Tibial nerve (tissue), 4 donors: ENCODE measurements around the gene PSPH. TPM values are rescaled to one million over a fixed set of nuclear protein-coding genes. Genes with fewer than 3 reads are reported as not detected.
"Not testable (repeated sequence)": the region's sequence is repeated elsewhere in the genome, so short reads cannot be mapped to it uniquely, and the experiment has no call there.

Experiments used
- DNase-seq, 2 donors: peaks; one replicate each; pipeline ENCODE4 v3.0.0-alpha.2; 2019; ENCODE audit warnings: low spot score in 2 of 2
- H3K27ac ChIP-seq, 4 donors: fragments of 200-600 bp; sonication (generic) in 3 of 4; one replicate each; pipeline ENCODE4 v1.5.1; 2017 to 2019; ENCODE audit warnings: mild to moderate bottlenecking in 1 of 4
- H3K27me3 ChIP-seq, 2 donors: fragments of 200-600 bp; sonication (generic) in 1 of 2; one replicate each; pipeline versions ENCODE4 v1.5.1 to v1.6.0; 2017 to 2019
- H3K36me3 ChIP-seq, 3 donors: fragments of 200-600 bp; sonication (generic); one replicate each; pipeline ENCODE4 v1.5.1; 2018 to 2019
- H3K4me1 ChIP-seq, 4 donors: fragments of 200-600 bp; sonication (generic) in 3 of 4; one replicate each; pipeline ENCODE4 v1.5.1; 2017 to 2019
- H3K4me3 ChIP-seq, 4 donors: fragments of 200-600 bp; sonication (generic) in 3 of 4; one replicate each; pipeline ENCODE4 v1.5.1; 2017 to 2019; ENCODE audit warnings: mild to moderate bottlenecking in 1 of 4, moderate library complexity in 1 of 4
- H3K9me3 ChIP-seq, 4 donors: fragments of 200-600 bp; sonication (generic) in 3 of 4; one replicate each; pipeline ENCODE4 v1.5.1; 2017 to 2019
- EP300 ChIP-seq, 2 donors: sonication (generic); formaldehyde crosslinking; IDR thresholded peaks; one replicate each; pipeline ENCODE4 v1.6.1; 2017; ENCODE audit warnings: antibody characterized with exemption in 2 of 2, mild to moderate bottlenecking in 1 of 2
- POLR2A ChIP-seq, 2 donors: fragments of 450-650 bp; IDR thresholded peaks; one replicate each; pipeline ENCODE4 v1.6.1; 2017; ENCODE audit warnings: antibody characterized with exemption in 2 of 2, mild to moderate bottlenecking in 2 of 2, moderate library complexity in 2 of 2
- WGBS, 2 donors: methylation state at CpG; one replicate each; pipeline ENCODE4 v1.1.5; 2018; 5-methylcytosine and 5-hydroxymethylcytosine counted together
- total RNA-seq, 4 donors: library from RNA; depleted of rRNA; stranded (reverse); fragments of >200 nt; gene quantifications; one replicate each; pipeline ENCODE4 v1.1.0, GENCODE V29; 2016
- TF ChIP-seq, protein P1 (sequence below), 5 experiments: fragments of 200-600 bp in 3 of 5; fragments of 450-650 bp in 2 of 5; sonication (generic) in 3 of 5; IDR thresholded peaks; one replicate each; pipeline ENCODE4 v1.5.1; 2016 to 2019; ENCODE audit warnings: antibody characterized with exemption in 5 of 5, mild to moderate bottlenecking in 3 of 5, moderate library complexity in 2 of 5

Gene PSPH
- total RNA-seq, 4 donors from 2014 or later: 14.9 to 39.8 (median 25.1) TPM

DNA sequence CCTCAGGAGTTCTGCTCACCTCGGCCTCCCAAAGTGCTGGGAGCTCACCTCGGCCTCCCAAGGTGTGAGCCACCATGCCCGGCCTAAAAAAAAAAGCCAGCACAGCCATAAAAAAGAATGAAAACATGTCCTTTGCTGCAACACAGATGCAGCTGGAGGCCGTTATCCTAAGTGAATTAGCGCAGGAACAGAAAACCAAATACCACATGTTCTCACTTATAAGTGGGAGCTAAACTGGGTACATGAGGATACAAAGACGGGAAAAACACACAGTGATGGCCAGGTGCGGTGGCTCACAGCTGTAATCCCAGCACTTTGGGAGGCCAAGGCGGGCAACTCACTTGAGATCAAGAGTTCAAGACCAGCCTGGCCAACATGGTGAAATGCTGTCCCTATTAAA is 20.9 kb downstream of the PSPH start:
- H3K4me1 ChIP-seq: peaks cover 0 to 7% (median 3%) of the 10 kb centered on the region in 4 donors
- no peaks in the 10 kb centered on the region for H3K27me3 ChIP-seq
- H3K27ac ChIP-seq: no peak overlapping the region
- H3K36me3 ChIP-seq: peaks cover 0 to 38% (median 0%) of the 10 kb centered on the region in 3 donors
- TF ChIP-seq, protein P1, sequence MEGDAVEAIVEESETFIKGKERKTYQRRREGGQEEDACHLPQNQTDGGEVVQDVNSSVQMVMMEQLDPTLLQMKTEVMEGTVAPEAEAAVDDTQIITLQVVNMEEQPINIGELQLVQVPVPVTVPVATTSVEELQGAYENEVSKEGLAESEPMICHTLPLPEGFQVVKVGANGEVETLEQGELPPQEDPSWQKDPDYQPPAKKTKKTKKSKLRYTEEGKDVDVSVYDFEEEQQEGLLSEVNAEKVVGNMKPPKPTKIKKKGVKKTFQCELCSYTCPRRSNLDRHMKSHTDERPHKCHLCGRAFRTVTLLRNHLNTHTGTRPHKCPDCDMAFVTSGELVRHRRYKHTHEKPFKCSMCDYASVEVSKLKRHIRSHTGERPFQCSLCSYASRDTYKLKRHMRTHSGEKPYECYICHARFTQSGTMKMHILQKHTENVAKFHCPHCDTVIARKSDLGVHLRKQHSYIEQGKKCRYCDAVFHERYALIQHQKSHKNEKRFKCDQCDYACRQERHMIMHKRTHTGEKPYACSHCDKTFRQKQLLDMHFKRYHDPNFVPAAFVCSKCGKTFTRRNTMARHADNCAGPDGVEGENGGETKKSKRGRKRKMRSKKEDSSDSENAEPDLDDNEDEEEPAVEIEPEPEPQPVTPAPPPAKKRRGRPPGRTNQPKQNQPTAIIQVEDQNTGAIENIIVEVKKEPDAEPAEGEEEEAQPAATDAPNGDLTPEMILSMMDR (IDR thresholded peaks at IDR 0.05): no peak
- TF ChIP-seq EP300 (IDR thresholded peaks at IDR 0.05): no peak
- no peak overlapping the region for H3K4me3 ChIP-seq
- WGBS, 2 donors: 90 to 91% methylated on average over 8 of the region's 8 CpGs
- no peak for DNase-seq
- H3K9me3 ChIP-seq: no peaks in the 10 kb centered on the region

- no peak overlapping the region for H3K4me3 ChIP-seq
- no peak for DNase-seq
- TF ChIP-seq EP300 (IDR thresholded peaks at IDR 0.05) (no peak), POLR2A (IDR thresholded peaks at IDR 0.05) (no peak)
- TF ChIP-seq, protein P1 (IDR thresholded peaks at IDR 0.05): no peak
- 90 to 92% methylated on average over 9 of the region's 9 CpGs for WGBS, 2 donors
- no peaks in the 10 kb centered on the region for H3K27me3 ChIP-seq
- no peak overlapping the region for H3K27ac ChIP-seq
- H3K9me3 ChIP-seq: no peaks in the 10 kb centered on the region
- H3K4me1 ChIP-seq: peaks cover 0 to 7% (median 3%) of the 10 kb centered on the region in 4 donors
- H3K36me3 ChIP-seq: peaks cover 0 to 47% (median 0%) of the 10 kb centered on the region in 3 donors
Measured at GRCh38 chr7:56028942-56029630, 22.2 kb downstream of the PSPH start.

DNA sequence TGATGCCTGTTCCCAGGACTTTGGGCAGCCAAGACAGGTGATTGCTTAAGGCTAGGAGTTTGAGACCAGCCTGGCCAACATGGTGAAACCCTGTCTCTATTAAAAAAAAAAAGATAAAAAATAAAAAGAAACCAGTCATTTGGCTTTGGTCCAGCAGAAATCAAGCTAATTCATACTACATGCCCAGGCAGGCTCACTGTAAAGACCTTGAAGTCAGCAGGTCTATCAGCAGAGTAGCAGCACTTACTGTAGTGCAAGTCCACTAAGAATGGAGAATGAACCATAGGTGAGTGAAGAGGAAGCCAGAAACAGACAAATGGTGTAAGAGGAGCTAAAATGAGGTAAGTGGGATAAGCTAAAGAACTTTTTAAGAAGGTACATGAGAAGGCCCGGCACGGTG is 24.7 kb downstream of the PSPH start:
- Histone ChIP-seq H3K27me3 (no peaks in the 10 kb centered on the region), H3K36me3 (peaks cover 0 to 53% (median 0%) of the 10 kb centered on the region in 3 donors), H3K9me3 (no peaks in the 10 kb centered on the region), H3K4me1 (no peaks in the 10 kb centered on the region), H3K4me3 (no peak overlapping the region), H3K27ac (no peak overlapping the region)
- no peak for DNase-seq
- TF ChIP-seq POLR2A (IDR thresholded peaks at IDR 0.05) (no peak), EP300 (IDR thresholded peaks at IDR 0.05) (no peak)
- TF ChIP-seq, protein P1 (IDR thresholded peaks at IDR 0.05): no peak
- WGBS, 2 donors: 73 to 92% methylated on average over 2 of the region's 2 CpGs

GRCh38 chr7:56023500-56023899 is 27.7 kb downstream of the PSPH start:
- Histone ChIP-seq H3K27me3 (no peaks in the 10 kb centered on the region), H3K9me3 (no peaks in the 10 kb centered on the region), H3K4me3 (no peak overlapping the region), H3K27ac (no peak overlapping the region), H3K4me1 (no peaks in the 10 kb centered on the region), H3K36me3 (peaks cover 0 to 53% (median 0%) of the 10 kb centered on the region in 3 donors)
- no peak for DNase-seq
- TF ChIP-seq EP300 (IDR thresholded peaks at IDR 0.05) (no peak), POLR2A (IDR thresholded peaks at IDR 0.05) (no peak)
- TF ChIP-seq, protein P1 (IDR thresholded peaks at IDR 0.05): no peak

DNA sequence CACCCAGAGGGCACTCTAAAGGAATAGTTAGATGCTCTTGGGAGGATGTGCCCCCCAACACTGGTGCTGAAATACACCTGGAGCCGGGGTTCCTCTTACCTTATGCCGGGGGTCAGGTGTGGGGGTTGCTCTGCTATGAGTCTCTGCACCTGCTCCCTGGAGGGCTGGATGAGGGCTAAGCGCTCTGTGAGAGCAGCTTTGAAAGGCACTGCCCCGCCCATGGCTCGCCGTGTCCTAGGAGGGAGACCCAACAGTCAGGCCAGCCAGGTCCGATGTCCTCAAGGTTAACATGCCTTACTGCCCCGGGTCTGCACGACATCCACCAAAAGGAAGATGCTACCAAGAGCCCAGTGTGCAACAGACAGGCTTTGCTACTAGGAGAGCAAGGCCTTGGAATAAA is 31.7 kb downstream of the PSPH start:
- TF ChIP-seq, protein P1 (IDR thresholded peaks at IDR 0.05): no peak
- no peak for TF ChIP-seq POLR2A (IDR thresholded peaks at IDR 0.05)
- no peak for TF ChIP-seq EP300 (IDR thresholded peaks at IDR 0.05)
- WGBS, 2 donors: 78 to 82% methylated on average over 9 of the region's 9 CpGs
- H3K27me3 ChIP-seq: no peaks in the 10 kb centered on the region
- no peak overlapping the region for H3K27ac ChIP-seq
- peaks cover 0 to 73% (median 0%) of the 10 kb centered on the region in 3 donors for H3K36me3 ChIP-seq
- H3K4me1 ChIP-seq: no peaks in the 10 kb centered on the region
- no peak overlapping the region for H3K4me3 ChIP-seq
- no peaks in the 10 kb centered on the region for H3K9me3 ChIP-seq
- no peak for DNase-seq

- not testable (repeated sequence) for H3K9me3 ChIP-seq, H3K27ac ChIP-seq, H3K4me3 ChIP-seq, H3K27me3 ChIP-seq, H3K4me1 ChIP-seq, DNase-seq
- H3K36me3 ChIP-seq: peaks cover 0 to 88% (median 0%) of the 10 kb centered on the region in 3 donors
- 91% methylated on average over 3 of the region's 3 CpGs for WGBS, 2 donors
Measured at GRCh38 chr7:56017015-56017414, 34.2 kb downstream of the PSPH start.
